GM21515 (cell line): ENCODE results near the gene L1TD1.
"Not testable (repeated sequence)": the region's sequence is repeated elsewhere in the genome, so short reads cannot be mapped to it uniquely, and the experiment has no call there.

Experiments used
- ATAC-seq: cut with Tn5 transposase; IDR thresholded peaks from one replicate; pipeline ENCODE4 v1.9.1; 2021; ENCODE audit not compliant: unreplicated experiment

The L1TD1 gene

GRCh38 chr1:62194651-62195544 lies at the start of gene L1TD1:
L1TD1 (plus strand) TSS chr1:62194849; CDS start chr1:62206629, 11,780 bp downstream.
- no peak for ATAC-seq

- ATAC-seq, result peak; percentile 62
These were observed 34.7 kb upstream of the L1TD1 start for GRCh38 chr1:62159940-62160348.

- ATAC-seq, result no peak
These were observed 32.9 kb upstream of the L1TD1 start for GRCh38 chr1:62161711-62162110.

GRCh38 chr1:62170380-62170779 lies 24.3 kb upstream of the L1TD1 start:
- not testable (repeated sequence) for ATAC-seq

- ATAC-seq, result no peak
These were observed 19.0 kb upstream of the L1TD1 start for GRCh38 chr1:62175568-62176179.

- no peak for ATAC-seq
These were observed 17.9 kb upstream of the L1TD1 start for GRCh38 chr1:62176597-62177312.

- no peak for ATAC-seq
These were observed 17.0 kb upstream of the L1TD1 start for GRCh38 chr1:62177621-62178020.

- no peak for ATAC-seq
These were observed 16.3 kb upstream of the L1TD1 start for GRCh38 chr1:62178372-62178771.

GRCh38 chr1:62180054-62180453 lies 14.6 kb upstream of the L1TD1 start:
- ATAC-seq, result not testable (repeated sequence)

GRCh38 chr1:62180639-62181038 lies 14.0 kb upstream of the L1TD1 start:
- ATAC-seq, result no peak

GRCh38 chr1:62181532-62181931 lies 13.1 kb upstream of the L1TD1 start:
- no peak for ATAC-seq

- not testable (repeated sequence) for ATAC-seq
These were observed 12.5 kb upstream of the L1TD1 start for GRCh38 chr1:62182157-62182556.

GRCh38 chr1:62183164-62184020 lies 11.3 kb upstream of the L1TD1 start:
- not testable (repeated sequence) for ATAC-seq

GRCh38 chr1:62184336-62184735 lies 10.3 kb upstream of the L1TD1 start:
- no peak for ATAC-seq

- not testable (repeated sequence) for ATAC-seq
These were observed 9.4 kb upstream of the L1TD1 start for GRCh38 chr1:62185233-62185632.

- ATAC-seq, result no peak
These were observed 9.0 kb upstream of the L1TD1 start for GRCh38 chr1:62185677-62186076.

- ATAC-seq, result no peak
These were observed 7.1 kb upstream of the L1TD1 start for GRCh38 chr1:62187548-62187947.

GRCh38 chr1:62188111-62188510 lies 6.5 kb upstream of the L1TD1 start:
- no peak for ATAC-seq

- ATAC-seq, result no peak
These were observed 1.5 kb downstream of the L1TD1 start for GRCh38 chr1:62196086-62196690.

GRCh38 chr1:62198069-62198780 lies 3.6 kb downstream of the L1TD1 start:
- no peak for ATAC-seq
